HG03558 (cell line): ENCODE measurements around the gene OTOR.

Source experiments
- ATAC-seq: cut with Tn5 transposase; IDR thresholded peaks from one replicate; pipeline ENCODE4 v1.9.1; 2021; ENCODE audit warnings: moderate number of reproducible peaks; ENCODE audit not compliant: unreplicated experiment; ENCODE audit errors: extremely low read depth

OTOR gene

DNA sequence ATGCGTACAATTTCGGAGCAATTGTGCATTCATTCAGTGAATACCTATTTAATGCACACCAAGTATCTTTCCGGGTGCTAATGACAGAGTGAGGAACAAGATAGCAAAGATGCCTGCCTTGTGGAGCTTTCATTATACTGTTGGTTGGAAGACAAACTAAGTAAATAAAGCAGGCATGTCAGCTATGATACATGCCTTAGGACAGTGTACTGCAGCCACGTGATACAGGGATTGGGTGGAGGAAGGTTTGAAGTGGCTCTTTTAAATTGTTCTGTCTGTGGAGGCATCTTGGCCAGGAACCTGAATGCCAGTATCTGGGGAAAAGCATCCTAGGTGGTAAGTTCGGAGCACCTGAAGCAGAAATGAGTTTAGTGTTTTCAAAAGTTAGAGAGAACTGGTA lies 3.0 kb upstream of the OTOR start:
- no peak for ATAC-seq

DNA sequence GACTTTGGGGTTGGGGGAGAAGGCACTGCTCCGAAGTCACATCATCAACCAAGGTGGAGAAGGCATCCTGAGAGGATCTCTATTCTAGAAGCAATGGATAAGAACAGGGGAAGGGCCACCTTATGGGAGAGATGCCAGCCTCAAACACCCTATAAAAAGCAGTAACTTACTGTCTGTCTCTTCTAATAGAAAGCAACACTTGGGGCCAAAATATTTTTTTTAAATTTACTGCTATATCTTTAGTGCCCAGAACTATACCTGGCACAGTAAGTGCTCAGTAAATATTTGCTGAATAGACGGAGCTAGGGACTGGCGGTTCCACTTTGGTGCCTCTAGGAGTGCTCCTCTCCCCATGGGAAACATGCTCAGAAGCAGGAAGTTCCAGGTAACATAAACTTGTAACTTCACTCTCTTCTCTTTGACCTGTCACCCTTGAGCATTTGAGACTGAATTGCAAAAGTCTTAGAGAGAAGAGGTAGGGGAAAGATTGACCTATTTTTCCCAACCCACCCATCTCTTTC lies 807 bp upstream of the OTOR start:
- ATAC-seq = no peak

GRCh38 chr20:16749573-16749972 lies 1.4 kb downstream of the OTOR start:
- no peak for ATAC-seq

DNA sequence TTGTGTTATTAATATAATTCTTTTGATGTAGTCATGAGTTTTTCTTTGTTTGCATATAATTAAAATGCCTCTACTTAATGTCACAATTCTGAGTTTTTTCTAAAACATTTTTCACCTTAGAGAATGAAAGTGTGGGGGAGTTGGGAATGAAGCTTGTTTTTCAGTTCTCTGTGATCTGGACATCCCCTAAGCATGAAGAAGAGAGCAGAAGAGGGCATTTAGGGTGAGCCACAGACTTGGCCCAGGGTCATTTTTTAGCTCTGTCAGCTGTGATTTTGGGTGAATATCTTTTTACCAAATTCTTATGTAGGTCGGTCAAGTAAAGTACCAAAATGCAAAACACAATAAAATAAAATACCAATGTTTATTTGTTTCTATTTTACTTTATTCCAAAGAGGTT lies 3.9 kb downstream of the OTOR start:
- ATAC-seq = no peak

DNA sequence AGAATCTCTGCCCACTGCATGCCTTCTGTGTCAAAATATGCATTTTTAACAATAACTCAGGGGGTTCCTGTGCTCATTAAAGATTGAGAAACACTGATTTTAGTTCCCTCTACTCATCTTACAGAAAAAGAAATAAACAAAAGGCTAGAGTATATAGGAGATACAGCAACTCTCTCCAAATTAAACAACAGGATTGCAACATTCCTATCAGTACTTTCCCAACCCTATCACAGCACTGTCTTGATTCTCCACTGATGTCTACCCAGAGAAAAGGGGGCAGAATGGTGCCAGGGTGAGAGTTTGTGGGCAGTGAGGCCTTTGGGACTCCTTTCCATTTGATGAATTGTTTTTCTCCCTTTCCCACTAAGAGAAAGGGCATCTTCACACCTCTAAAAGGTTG lies 4.7 kb downstream of the OTOR start:
- ATAC-seq = no peak

DNA sequence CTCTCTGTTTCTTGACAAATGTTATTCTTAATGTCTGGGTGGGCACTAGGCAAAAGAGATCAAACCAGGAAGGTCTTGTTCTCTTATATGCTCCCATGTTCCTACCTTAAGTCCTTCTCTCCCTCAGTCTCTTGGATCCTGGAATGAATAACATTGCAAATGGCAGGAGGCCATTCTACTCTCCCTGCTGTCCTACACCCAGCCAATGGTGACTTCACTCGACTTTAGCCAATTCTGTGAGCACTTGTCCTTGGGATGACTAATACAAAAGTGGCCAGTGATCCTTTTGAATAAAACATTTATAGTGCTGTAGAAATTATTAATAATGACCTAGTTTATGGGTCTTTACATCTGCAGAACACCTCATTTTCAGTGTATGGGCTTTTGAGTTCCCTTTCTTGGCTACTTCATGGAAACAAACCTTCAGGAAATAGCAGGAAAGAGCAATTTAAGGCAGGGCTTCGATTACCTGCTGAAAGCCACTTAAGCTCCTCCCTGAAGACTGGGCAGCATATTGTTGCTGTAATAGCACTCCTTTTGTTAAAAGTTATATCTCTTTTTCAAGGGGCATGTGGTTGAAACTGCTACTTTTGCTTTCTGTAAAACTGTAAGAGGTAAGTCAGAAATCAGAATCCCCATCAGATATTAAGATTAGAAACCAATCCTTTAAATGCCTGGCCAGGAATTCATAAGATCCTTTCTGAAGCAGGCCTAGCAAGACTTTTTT lies 10.5 kb downstream of the OTOR start:
- ATAC-seq = no peak

DNA sequence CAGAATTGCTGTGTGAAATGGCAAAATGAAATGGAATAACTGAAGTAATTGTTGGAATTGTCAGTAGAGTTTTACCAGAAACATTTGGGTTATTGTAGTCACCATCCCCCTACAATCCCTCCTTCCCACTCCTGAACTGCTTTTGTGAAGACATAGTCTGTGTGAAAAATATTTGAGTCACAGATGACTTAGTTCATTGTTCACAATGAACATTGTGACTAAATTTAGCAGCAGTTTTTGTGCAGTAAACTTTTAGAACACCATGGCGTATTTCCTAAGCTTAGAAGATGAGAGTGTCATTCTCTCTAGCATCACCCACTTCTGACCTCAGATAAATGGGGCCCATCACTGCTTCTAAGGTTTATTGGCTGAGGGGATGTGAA lies 11.0 kb downstream of the OTOR start:
- ATAC-seq = no peak

GRCh38 chr20:16760431-16761304 lies 12.5 kb downstream of the OTOR start:
- ATAC-seq = no peak

DNA sequence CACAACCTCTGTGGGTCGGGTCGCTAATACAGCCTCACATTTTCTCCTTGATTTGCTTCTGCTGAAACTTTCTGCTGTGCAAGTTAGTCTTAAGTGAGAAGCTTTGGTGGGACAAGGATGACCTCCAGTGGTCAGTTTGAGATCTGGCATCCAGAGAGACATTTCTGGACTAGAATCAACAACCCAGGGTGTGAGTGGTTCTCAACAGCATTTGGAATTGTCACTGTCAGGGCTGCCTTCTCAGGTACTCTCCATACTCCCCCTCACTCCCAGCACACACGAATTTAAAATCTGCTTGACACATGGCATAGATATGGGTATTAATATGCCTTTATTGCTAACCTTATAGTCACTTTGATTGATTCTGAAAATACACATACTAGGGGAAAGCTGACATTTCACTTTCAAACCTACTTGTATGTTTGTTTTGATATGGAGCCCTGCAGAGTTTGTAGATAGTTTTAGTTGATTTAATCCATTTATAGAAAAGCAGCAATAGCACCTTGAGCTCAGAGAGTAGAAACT lies 13.2 kb downstream of the OTOR start:
- ATAC-seq = no peak

- ATAC-seq = no peak
Measured at GRCh38 chr20:16764560-16764959, 16.4 kb downstream of the OTOR start.

DNA sequence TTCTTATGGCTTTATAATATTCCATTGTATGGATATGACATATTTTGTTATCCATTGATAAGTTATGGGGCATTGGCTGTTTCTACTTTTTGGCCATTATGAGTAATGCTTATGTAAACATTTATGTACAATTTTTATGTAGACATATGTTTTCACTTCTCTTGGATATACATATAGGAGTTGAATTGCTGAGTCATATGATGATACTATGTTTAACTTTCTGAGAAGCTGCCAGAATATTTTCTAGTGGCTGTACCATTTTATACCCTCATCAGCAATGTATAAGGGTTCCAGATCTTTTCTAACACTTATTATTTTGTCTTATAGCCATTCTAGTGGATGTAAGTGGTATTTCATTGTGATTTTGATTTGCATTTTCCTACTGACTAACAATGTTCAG lies 23.1 kb downstream of the OTOR start:
- no peak for ATAC-seq

- no peak for ATAC-seq
Measured at GRCh38 chr20:16775961-16776360, 27.8 kb downstream of the OTOR start.

GRCh38 chr20:16777126-16777525 lies 29.0 kb downstream of the OTOR start:
- ATAC-seq = no peak

DNA sequence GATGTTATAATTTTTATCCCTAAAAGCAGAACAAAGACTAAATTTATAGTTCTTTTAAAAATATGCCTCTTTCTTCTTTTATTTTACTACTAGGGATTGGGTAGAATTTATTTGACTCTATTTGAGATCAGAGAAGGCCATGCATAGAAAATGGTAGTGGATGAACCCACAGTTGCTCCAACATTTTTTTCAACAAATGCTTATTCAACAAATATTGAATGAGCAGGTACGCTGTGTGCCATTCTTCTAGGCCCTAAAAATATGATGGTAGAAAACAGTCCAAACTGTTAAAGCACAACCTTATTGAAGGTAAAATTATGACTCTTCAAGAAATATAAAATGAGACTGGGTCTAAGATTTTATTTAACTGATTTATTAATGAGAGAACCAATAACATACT lies 30.0 kb downstream of the OTOR start:
- ATAC-seq = no peak

- no peak for ATAC-seq
Measured at GRCh38 chr20:16781496-16781895, 33.3 kb downstream of the OTOR start.

GRCh38 chr20:16785226-16785625 lies 37.1 kb downstream of the OTOR start:
- ATAC-seq = no peak
